DOHH2 (cell line): Measurements from ENCODE around the gene OXCT2.
"Not testable (repeated sequence)": the region's sequence is repeated elsewhere in the genome, so short reads cannot be mapped to it uniquely, and the experiment has no call there.

ENCODE experiments used
- CTCF ChIP-seq: fragments of 200-600 bp; sonication (generic); IDR thresholded peaks from one replicate; pipeline ENCODE4 v1.5.1; 2014; ENCODE audit warnings: antibody characterized with exemption, mild to moderate bottlenecking, low read depth, low read length; ENCODE audit not compliant: poor library complexity, severe bottlenecking
- EZH2phosphoT487 ChIP-seq: fragments of 200-600 bp; sonication (generic); IDR thresholded peaks from 2 replicates; pipeline ENCODE4 v1.6.1; 2017; ENCODE audit warnings: borderline replicate concordance, mild to moderate bottlenecking, antibody characterized with exemption, low read length, moderate library complexity, mixed read lengths

- not testable (repeated sequence) for TF ChIP-seq CTCF, EZH2phosphoT487
Measured at GRCh38 chr1:39771022-39771532, at the start of gene OXCT2.
